CD4-positive, alpha-beta T cell treated with Interleukin-17A for 4 hours (primary cell): ENCODE results near the gene WLS.

Experiments
- DNase-seq: peaks from one replicate; pipeline ENCODE4 v3.0.0-alpha.2; 2020; ENCODE audit warnings: mixed read lengths

WLS gene

DNA sequence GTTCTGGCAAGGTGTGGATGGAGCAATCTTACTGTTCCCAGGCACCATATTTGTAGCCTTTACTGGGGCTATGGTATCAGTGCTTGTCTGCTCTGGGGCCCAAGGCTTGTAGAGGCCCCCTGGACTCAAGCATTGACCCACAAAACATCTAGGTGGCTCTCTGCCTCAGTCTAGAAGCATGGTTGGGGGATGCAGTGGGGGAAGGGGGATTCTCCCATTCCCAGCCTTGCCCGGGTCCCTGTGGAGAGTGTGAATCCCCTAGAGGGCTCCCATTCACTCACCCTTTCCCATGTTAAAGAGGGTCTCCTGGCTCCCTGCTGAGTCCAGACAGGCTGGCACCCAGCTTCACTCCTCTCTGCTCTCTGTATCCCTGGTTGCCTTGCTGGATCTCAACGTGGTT, 153.7 kb downstream of the WLS start:
- no peak for DNase-seq
